Mesendoderm (in vitro differentiated cells): ENCODE measurements around the gene GPN1.
"Not testable (repeated sequence)": the region's sequence is repeated elsewhere in the genome, so short reads cannot be mapped to it uniquely, and the experiment has no call there.

Experiments used
- DNase-seq: peaks from one replicate; pipeline ENCODE4 v3.0.0; 2013
- H2AK5ac ChIP-seq: 2 replicates; pipeline ENCODE4 v1.6.1; 2013; ENCODE audit warnings: low read length, inconsistent platforms
- H2BK120ac ChIP-seq: 2 replicates; pipeline ENCODE4 v1.6.1; 2013; ENCODE audit warnings: low read depth, mild to moderate bottlenecking, low read length, moderate library complexity, mixed read lengths
- H2BK15ac ChIP-seq: replicated peaks from 2 replicates; pipeline ENCODE4 v1.6.1; 2013; ENCODE audit warnings: low read depth, mild to moderate bottlenecking, moderate library complexity
- H2BK5ac ChIP-seq: 2 replicates; pipeline ENCODE4 v1.6.1; 2013; ENCODE audit warnings: low read length, inconsistent platforms
- H3K18ac ChIP-seq: 2 replicates; pipeline ENCODE4 v1.6.1; 2013; ENCODE audit warnings: mild to moderate bottlenecking, low read length, mixed read lengths
- H3K23ac ChIP-seq: one replicate; pipeline ENCODE4 v1.6.1; 2013; ENCODE audit warnings: low read length
- H3K27ac ChIP-seq: 2 replicates; pipeline ENCODE4 v1.5.1; 2013; ENCODE audit warnings: low read depth, mild to moderate bottlenecking, inconsistent platforms, low read length, moderate library complexity
- H3K27me3 ChIP-seq: 2 replicates; pipeline ENCODE4 v1.6.1; 2013; ENCODE audit warnings: low read length, control low read depth, mild to moderate bottlenecking, inconsistent platforms; ENCODE audit not compliant: insufficient read depth, poor library complexity
- H3K36me3 ChIP-seq: 2 replicates; pipeline ENCODE4 v1.6.1; 2013; ENCODE audit warnings: low read length, inconsistent platforms; ENCODE audit not compliant: control insufficient read depth, insufficient read depth
- H3K4ac ChIP-seq: one replicate; pipeline ENCODE4 v1.6.1; 2013; ENCODE audit warnings: low read depth, mild to moderate bottlenecking, low read length, moderate library complexity
- H3K4me1 ChIP-seq: 2 replicates; pipeline ENCODE4 v1.6.1; 2013; ENCODE audit warnings: low read depth, low read length, inconsistent platforms; ENCODE audit not compliant: control insufficient read depth
- H3K4me2 ChIP-seq: 2 replicates; pipeline ENCODE4 v1.6.1; 2013; ENCODE audit warnings: low read length
- H3K4me3 ChIP-seq: 2 replicates; pipeline ENCODE4 v1.5.1; 2013; ENCODE audit warnings: mild to moderate bottlenecking, low read length
- H3K56ac ChIP-seq: one replicate; pipeline ENCODE4 v1.6.1; 2013; ENCODE audit warnings: low read length
- H3K79me1 ChIP-seq: 2 replicates; pipeline ENCODE4 v1.6.1; 2013; ENCODE audit warnings: low read length, inconsistent platforms
- H3K79me2 ChIP-seq: 2 replicates; pipeline ENCODE4 v1.6.1; 2013; ENCODE audit warnings: mild to moderate bottlenecking, low read length; ENCODE audit not compliant: control insufficient read depth, insufficient read depth
- H3K9ac ChIP-seq: 2 replicates; pipeline ENCODE4 v1.6.1; 2013; ENCODE audit warnings: low read length, inconsistent platforms
- H4K5ac ChIP-seq: one replicate; pipeline ENCODE4 v1.6.1; 2013; ENCODE audit warnings: low read length
- H4K8ac ChIP-seq: one replicate; pipeline ENCODE4 v1.6.1; 2013; ENCODE audit warnings: low read depth, mild to moderate bottlenecking, control low read depth, low read length, moderate library complexity
- WGBS: extraction: QIAGEN DNeasy Blood & Tissue Kit; methylation state at CpG from one replicate; pipeline ENCODE4 v1.1.7; 2013; ENCODE audit warnings: low lambda C conversion rate, missing lambda C conversion rate; ENCODE audit not compliant: insufficient coverage; ENCODE audit errors: extremely low coverage; 5-methylcytosine and 5-hydroxymethylcytosine counted together

GPN1 gene

GRCh38 chr2:27622921-27623384 lies 5.9 kb upstream of the GPN1 start:
- Histone ChIP-seq H3K4me1 (no peaks in the 10 kb centered on the region), H2BK15ac (no peak overlapping the region), H3K23ac (no peak overlapping the region), H3K18ac (no peak overlapping the region), H2AK5ac (no peak overlapping the region), H4K5ac (no peak overlapping the region), H3K4me3 (no peak overlapping the region), H3K56ac (no peak overlapping the region), H3K4ac (no peak overlapping the region), H4K8ac (no peak overlapping the region), H3K27me3 (no peaks in the 10 kb centered on the region), H2BK120ac (no peak overlapping the region), H3K36me3 (peaks cover 3% of the 10 kb centered on the region), H3K27ac (no peak overlapping the region), H3K4me2 (no peak overlapping the region), H3K9ac (no peak overlapping the region), H3K79me2 (no peaks in the 10 kb centered on the region), H3K79me1 (no peaks in the 10 kb centered on the region), H2BK5ac (no peak overlapping the region)
- no CpG with 5 or more reads among the region's 3 CpGs for WGBS
- DNase-seq: peak; percentile 76

- Histone ChIP-seq H3K9ac (no peak overlapping the region), H2BK5ac (no peak overlapping the region), H2BK15ac (no peak overlapping the region), H3K36me3 (peaks cover 3% of the 10 kb centered on the region), H3K4me1 (peaks cover 3% of the 10 kb centered on the region), H3K4me3 (no peak overlapping the region), H3K4me2 (no peak overlapping the region), H4K8ac (no peak overlapping the region), H3K79me1 (peaks cover 6% of the 10 kb centered on the region), H3K18ac (no peak overlapping the region), H3K27ac (no peak overlapping the region), H4K5ac (no peak overlapping the region), H3K27me3 (no peaks in the 10 kb centered on the region), H3K23ac (no peak overlapping the region), H2BK120ac (no peak overlapping the region), H2AK5ac (no peak overlapping the region), H3K4ac (no peak overlapping the region), H3K56ac (no peak overlapping the region), H3K79me2 (peaks cover 6% of the 10 kb centered on the region)
- no peak for DNase-seq
Measured at GRCh38 chr2:27624943-27625342, 3.9 kb upstream of the GPN1 start.

GRCh38 chr2:27626323-27626722 lies 2.5 kb upstream of the GPN1 start:
- WGBS: no CpG with 5 or more reads among the region's 1 CpG
- H3K4ac ChIP-seq, H3K56ac ChIP-seq: not testable (repeated sequence)

GRCh38 chr2:27626921-27627320 lies 1.9 kb upstream of the GPN1 start:
- peak; percentile 28 for DNase-seq
- not testable (repeated sequence) for H4K5ac ChIP-seq, H3K36me3 ChIP-seq

More at GRCh38 chr2:27626323-27626722, 2.5 kb upstream of the GPN1 start:
- H3K18ac ChIP-seq, H3K36me3 ChIP-seq, H4K5ac ChIP-seq, H2BK15ac ChIP-seq, H2BK120ac ChIP-seq, H3K4me1 ChIP-seq, H3K79me2 ChIP-seq, H3K27me3 ChIP-seq, H3K4me2 ChIP-seq, H3K9ac ChIP-seq, H4K8ac ChIP-seq, H2BK5ac ChIP-seq, H3K4me3 ChIP-seq, H3K27ac ChIP-seq, H3K79me1 ChIP-seq, H2AK5ac ChIP-seq, H3K23ac ChIP-seq, DNase-seq: not testable (repeated sequence)

GRCh38 chr2:27627963-27628766 lies 685 bp upstream of the GPN1 start:
- peak overlapping the region; percentile 40 for H3K4me2 ChIP-seq
- no peak overlapping the region for H2BK120ac ChIP-seq
- DNase-seq: peak; percentile 77
- peak overlapping the region; percentile 69 for H3K9ac ChIP-seq
- no peak overlapping the region for H2BK5ac ChIP-seq
- peaks cover 6% of the 10 kb centered on the region for H3K79me2 ChIP-seq
- H3K4me1 ChIP-seq: peaks cover 3% of the 10 kb centered on the region
- H3K4me3 ChIP-seq: peak overlapping the region; percentile 58
- H4K8ac ChIP-seq: no peak overlapping the region
- no peak overlapping the region for H3K18ac ChIP-seq
- H3K36me3 ChIP-seq: no peaks in the 10 kb centered on the region
- peaks cover 6% of the 10 kb centered on the region for H3K79me1 ChIP-seq
- no peaks in the 10 kb centered on the region for H3K27me3 ChIP-seq
- no peak overlapping the region for H3K27ac ChIP-seq
- H3K56ac ChIP-seq: peak overlapping the region; percentile 99
- no CpG with 5 or more reads among the region's 21 CpGs for WGBS
- H3K4ac ChIP-seq: no peak overlapping the region
- no peak overlapping the region for H2AK5ac ChIP-seq
- no peak overlapping the region for H4K5ac ChIP-seq
- H2BK15ac ChIP-seq: no peak overlapping the region
- no peak overlapping the region for H3K23ac ChIP-seq

More at GRCh38 chr2:27626921-27627320, 1.9 kb upstream of the GPN1 start:
- H2AK5ac ChIP-seq, H3K4me1 ChIP-seq, H3K27ac ChIP-seq, H3K18ac ChIP-seq, H3K23ac ChIP-seq, H2BK5ac ChIP-seq, H3K4me3 ChIP-seq, H3K56ac ChIP-seq, H3K79me1 ChIP-seq, H3K4ac ChIP-seq, H2BK15ac ChIP-seq, H2BK120ac ChIP-seq, H4K8ac ChIP-seq, H3K9ac ChIP-seq, H3K27me3 ChIP-seq, H3K4me2 ChIP-seq, H3K79me2 ChIP-seq: not testable (repeated sequence)
- no CpG with 5 or more reads among the region's 3 CpGs for WGBS

GRCh38 chr2:27630257-27630656 lies 1.4 kb downstream of the GPN1 start:
- H3K4ac ChIP-seq, H2BK120ac ChIP-seq, H3K9ac ChIP-seq, H2BK5ac ChIP-seq, H3K4me1 ChIP-seq, H3K4me3 ChIP-seq, H3K79me2 ChIP-seq, H3K56ac ChIP-seq, H4K8ac ChIP-seq, H3K79me1 ChIP-seq, H4K5ac ChIP-seq, H2AK5ac ChIP-seq, DNase-seq, H3K27me3 ChIP-seq, H2BK15ac ChIP-seq, H3K23ac ChIP-seq, H3K36me3 ChIP-seq, H3K27ac ChIP-seq, H3K4me2 ChIP-seq, H3K18ac ChIP-seq: not testable (repeated sequence)
- WGBS: no CpG with 5 or more reads among the region's 2 CpGs
